Brain microvascular endothelial cell (primary cell): ENCODE results near the gene ELP4.

Experiments
- DNase-seq: peaks from one replicate; pipeline ENCODE4 v3.0.0-alpha.2; 2020
- H3K27ac ChIP-seq: fragments of 250-450 bp; sonication (Bioruptor Pico); 2 replicates; pipeline ENCODE4 v1.5.1; 2020; ENCODE audit warnings: mild to moderate bottlenecking, moderate library complexity
- H3K27me3 ChIP-seq: fragments of 250-450 bp; sonication (Bioruptor Pico); replicated peaks from 2 replicates; pipeline ENCODE4 v1.5.1; 2020; ENCODE audit warnings: mild to moderate bottlenecking
- H3K36me3 ChIP-seq: fragments of 250-450 bp; sonication (Bioruptor Pico); replicated peaks from 2 replicates; pipeline ENCODE4 v1.5.1; 2020; ENCODE audit warnings: mild to moderate bottlenecking
- H3K4me3 ChIP-seq: 2 replicates; pipeline ENCODE4 v1.5.1; 2011; ENCODE audit warnings: low read depth, mild to moderate bottlenecking, control low read depth, low read length, moderate library complexity
- in situ Hi-C: cut with HindIII; loops from 2 replicates; pipeline ENCODE4 v1.10.0; 2017; ENCODE audit warnings: low sequenced_read_pairs, low pct_ligation_motif_present
- TF ChIP-seq, protein P1 (sequence below): IDR thresholded peaks from 2 replicates; pipeline ENCODE4 v1.5.1; 2011; ENCODE audit warnings: low read depth, mild to moderate bottlenecking, moderate library complexity, low read length, control low read depth, inconsistent platforms; ENCODE audit errors: missing control alignments

ELP4 gene

GRCh38 chr11:31529701-31530100, 20.1 kb downstream of the ELP4 start:
- in situ Hi-C loops = no loop called here
- Histone ChIP-seq H3K27me3 (no peaks in the 10 kb centered on the region), H3K4me3 (no peak overlapping the region), H3K27ac (no peak overlapping the region), H3K36me3 (no peaks in the 10 kb centered on the region)
- DNase-seq = no peak
- TF ChIP-seq, protein P1, sequence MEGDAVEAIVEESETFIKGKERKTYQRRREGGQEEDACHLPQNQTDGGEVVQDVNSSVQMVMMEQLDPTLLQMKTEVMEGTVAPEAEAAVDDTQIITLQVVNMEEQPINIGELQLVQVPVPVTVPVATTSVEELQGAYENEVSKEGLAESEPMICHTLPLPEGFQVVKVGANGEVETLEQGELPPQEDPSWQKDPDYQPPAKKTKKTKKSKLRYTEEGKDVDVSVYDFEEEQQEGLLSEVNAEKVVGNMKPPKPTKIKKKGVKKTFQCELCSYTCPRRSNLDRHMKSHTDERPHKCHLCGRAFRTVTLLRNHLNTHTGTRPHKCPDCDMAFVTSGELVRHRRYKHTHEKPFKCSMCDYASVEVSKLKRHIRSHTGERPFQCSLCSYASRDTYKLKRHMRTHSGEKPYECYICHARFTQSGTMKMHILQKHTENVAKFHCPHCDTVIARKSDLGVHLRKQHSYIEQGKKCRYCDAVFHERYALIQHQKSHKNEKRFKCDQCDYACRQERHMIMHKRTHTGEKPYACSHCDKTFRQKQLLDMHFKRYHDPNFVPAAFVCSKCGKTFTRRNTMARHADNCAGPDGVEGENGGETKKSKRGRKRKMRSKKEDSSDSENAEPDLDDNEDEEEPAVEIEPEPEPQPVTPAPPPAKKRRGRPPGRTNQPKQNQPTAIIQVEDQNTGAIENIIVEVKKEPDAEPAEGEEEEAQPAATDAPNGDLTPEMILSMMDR = no peak

- no peak for DNase-seq
- Histone ChIP-seq H3K27ac (no peak overlapping the region), H3K36me3 (no peaks in the 10 kb centered on the region), H3K27me3 (no peaks in the 10 kb centered on the region), H3K4me3 (no peak overlapping the region)
- in situ Hi-C loops = no loop called here
- TF ChIP-seq, protein P1 = no peak
These were observed 21.7 kb downstream of the ELP4 start for GRCh38 chr11:31531293-31531692.

DNA sequence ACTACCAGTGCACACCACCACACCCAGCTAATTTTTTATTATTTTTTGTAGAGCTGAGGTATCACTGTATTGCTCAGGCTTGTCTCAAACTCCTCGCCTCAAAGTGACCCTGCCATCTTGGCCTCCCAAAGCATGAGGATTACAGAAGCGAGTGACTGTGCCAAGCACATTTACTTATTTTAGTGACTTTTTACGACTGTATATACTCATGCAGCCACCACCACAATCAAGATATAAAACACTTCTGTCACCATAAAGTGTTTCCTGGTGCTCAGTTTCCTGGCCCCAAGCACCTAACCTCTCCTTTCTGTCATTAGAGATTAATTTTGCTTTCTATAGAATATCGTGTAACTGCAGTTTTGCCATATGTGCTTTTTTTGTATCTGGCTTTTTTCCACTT, 25.9 kb downstream of the ELP4 start:
- in situ Hi-C loops = no loop called here
- TF ChIP-seq, protein P1 = no peak
- DNase-seq = no peak
- Histone ChIP-seq H3K27ac (no peak overlapping the region), H3K27me3 (no peaks in the 10 kb centered on the region), H3K36me3 (no peaks in the 10 kb centered on the region), H3K4me3 (no peak overlapping the region)

DNA sequence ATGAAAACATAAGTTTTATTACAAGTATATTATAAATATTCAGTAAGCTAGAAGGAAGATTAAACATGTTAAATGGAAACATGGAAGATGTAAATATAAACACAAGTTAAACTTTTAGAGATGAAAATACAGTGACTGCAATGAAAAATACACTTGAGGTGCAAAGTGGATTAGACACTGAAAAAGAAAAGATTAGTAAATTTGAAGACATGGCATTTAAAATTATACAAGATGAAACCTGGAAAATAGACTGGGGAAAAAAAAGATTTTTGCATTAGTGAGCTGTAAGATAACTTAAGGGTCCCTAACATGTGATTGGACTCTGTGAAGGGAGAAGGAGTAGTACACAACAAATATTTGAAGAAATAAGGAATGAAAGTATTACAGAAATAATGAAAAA, 33.3 kb downstream of the ELP4 start:
- DNase-seq = no peak
- TF ChIP-seq, protein P1 = no peak
- no peaks in the 10 kb centered on the region for H3K27me3 ChIP-seq
- in situ Hi-C loops = no loop called here
- H3K27ac ChIP-seq = no peak overlapping the region
- H3K36me3 ChIP-seq = no peaks in the 10 kb centered on the region
- H3K4me3 ChIP-seq = no peak overlapping the region

DNA sequence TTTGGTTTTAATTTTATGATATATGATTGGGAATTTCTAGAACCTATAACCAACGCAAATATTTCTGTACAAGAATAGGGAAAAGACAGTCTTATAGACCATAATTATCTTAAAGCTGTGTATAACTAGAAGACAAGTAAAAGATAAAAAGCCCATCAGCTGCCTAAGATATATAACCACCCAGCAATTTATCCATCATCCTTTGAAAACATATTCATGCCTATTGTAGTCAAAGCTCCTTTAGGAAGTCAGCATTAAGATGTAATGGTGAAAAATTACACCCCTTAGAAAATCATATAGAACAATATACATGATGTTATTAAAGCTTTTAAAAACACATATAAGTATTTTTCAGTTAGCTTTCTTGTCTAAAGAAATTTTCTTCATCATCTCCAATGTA, 46.4 kb downstream of the ELP4 start:
- Histone ChIP-seq H3K27ac (no peak overlapping the region), H3K4me3 (no peak overlapping the region), H3K27me3 (no peaks in the 10 kb centered on the region), H3K36me3 (no peaks in the 10 kb centered on the region)
- in situ Hi-C loops = no loop called here
- no peak for DNase-seq
- TF ChIP-seq, protein P1 = no peak

DNA sequence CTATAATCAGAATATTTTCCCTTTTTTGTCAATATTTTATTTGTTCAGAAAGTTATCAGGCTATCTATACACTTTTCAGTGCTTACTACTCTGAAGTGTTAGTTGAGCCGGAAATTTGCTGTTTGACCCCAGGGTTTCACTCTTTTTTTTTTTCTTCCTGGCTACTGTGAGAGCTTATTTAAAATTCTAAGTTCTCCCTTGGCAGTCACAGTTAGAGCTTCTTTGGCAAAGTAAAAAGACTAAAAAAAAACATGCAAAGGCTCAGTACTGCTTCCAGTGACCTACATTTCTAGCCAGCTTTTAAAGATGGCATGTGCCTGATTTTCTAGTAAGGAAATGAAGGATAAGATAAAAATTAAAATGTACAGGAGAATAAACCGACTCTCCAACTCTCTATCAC, 48.4 kb downstream of the ELP4 start:
- no peak for DNase-seq
- Histone ChIP-seq H3K36me3 (no peaks in the 10 kb centered on the region), H3K27ac (no peak overlapping the region), H3K4me3 (no peak overlapping the region), H3K27me3 (no peaks in the 10 kb centered on the region)
- in situ Hi-C loops = no loop called here
- TF ChIP-seq, protein P1 = no peak
